SU-DHL-6 (cell line): Measurements from ENCODE around the gene MINAR1.

Source experiments
- EZH2phosphoT487 ChIP-seq: fragments of 200-600 bp; sonication (generic), shearing (Covaris generic); conservative IDR thresholded peaks from 2 replicates; pipeline ENCODE4 v1.6.1; 2018; ENCODE audit warnings: mild to moderate bottlenecking, antibody characterized with exemption, low read length, moderate library complexity, mixed read lengths
- TF ChIP-seq, protein P1 (sequence below): fragments of 200-600 bp; sonication (generic); IDR thresholded peaks from one replicate; pipeline ENCODE4 v1.5.1; 2017; ENCODE audit warnings: antibody characterized with exemption, mild to moderate bottlenecking, low read length, moderate library complexity; ENCODE audit not compliant: insufficient read depth, poor library complexity, severe bottlenecking

DNA sequence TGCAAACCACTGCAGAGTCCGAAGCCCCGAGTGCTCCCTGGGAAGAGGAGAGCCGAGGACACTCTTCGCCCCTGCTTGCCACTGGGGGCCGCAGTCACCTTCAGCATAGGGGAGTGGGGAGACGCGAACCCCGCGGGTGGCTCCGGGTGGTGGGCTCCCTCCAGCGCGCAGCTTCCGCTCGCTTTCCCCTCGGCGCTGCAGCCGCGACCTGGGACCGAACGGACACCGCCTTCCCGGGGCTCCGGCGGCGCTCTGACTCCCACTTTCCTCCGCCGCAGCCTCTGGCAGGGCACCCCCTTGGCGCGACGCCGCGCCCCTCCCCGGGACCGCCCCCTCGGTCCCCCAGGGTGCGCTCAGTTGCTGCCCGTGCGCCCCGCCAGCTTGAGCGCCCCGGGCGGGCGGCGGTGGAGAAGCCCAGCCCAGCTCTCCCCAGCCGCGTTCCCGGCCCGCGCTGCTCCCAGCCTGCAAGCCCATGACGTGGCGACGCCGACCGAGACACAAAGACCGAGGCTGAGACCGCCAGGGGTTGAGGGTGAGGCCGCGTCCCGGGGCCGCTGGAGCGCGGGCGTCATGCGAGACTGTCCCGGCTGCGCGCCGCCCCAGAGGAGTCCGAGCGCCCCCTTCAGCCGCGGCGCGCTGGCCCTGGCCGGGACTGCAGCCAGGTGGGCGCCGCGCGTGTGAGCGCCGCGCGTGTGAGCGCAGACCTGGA is at the start of gene MINAR1:
- TF ChIP-seq EZH2phosphoT487, result no peak
- TF ChIP-seq, protein P1, sequence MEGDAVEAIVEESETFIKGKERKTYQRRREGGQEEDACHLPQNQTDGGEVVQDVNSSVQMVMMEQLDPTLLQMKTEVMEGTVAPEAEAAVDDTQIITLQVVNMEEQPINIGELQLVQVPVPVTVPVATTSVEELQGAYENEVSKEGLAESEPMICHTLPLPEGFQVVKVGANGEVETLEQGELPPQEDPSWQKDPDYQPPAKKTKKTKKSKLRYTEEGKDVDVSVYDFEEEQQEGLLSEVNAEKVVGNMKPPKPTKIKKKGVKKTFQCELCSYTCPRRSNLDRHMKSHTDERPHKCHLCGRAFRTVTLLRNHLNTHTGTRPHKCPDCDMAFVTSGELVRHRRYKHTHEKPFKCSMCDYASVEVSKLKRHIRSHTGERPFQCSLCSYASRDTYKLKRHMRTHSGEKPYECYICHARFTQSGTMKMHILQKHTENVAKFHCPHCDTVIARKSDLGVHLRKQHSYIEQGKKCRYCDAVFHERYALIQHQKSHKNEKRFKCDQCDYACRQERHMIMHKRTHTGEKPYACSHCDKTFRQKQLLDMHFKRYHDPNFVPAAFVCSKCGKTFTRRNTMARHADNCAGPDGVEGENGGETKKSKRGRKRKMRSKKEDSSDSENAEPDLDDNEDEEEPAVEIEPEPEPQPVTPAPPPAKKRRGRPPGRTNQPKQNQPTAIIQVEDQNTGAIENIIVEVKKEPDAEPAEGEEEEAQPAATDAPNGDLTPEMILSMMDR, result no peak
